Astrocyte of the cerebellum (primary cell): ENCODE results near the gene PALMD.
A peak's percentile ranks its signal among the peaks of the same experiment; 100 is the strongest.

ENCODE experiments used
- DNase-seq: peaks from one replicate; pipeline ENCODE4 v3.0.0-alpha.2; 2011; ENCODE audit warnings: low read depth
- H3K4me3 ChIP-seq: 2 replicates; pipeline ENCODE4 v1.5.1; 2011; ENCODE audit warnings: mild to moderate bottlenecking, low read depth, low read length, moderate library complexity
- in situ Hi-C: cut with HindIII; loops from 2 replicates; pipeline ENCODE4 v1.10.0; 2017; ENCODE audit warnings: low sequenced_read_pairs
- TF ChIP-seq, protein P1 (sequence below): IDR thresholded peaks from 2 replicates; pipeline ENCODE4 v1.5.1; 2012; ENCODE audit warnings: low read length, low read depth, moderate library complexity, mild to moderate bottlenecking; ENCODE audit errors: missing control alignments

Gene PALMD, protein sequence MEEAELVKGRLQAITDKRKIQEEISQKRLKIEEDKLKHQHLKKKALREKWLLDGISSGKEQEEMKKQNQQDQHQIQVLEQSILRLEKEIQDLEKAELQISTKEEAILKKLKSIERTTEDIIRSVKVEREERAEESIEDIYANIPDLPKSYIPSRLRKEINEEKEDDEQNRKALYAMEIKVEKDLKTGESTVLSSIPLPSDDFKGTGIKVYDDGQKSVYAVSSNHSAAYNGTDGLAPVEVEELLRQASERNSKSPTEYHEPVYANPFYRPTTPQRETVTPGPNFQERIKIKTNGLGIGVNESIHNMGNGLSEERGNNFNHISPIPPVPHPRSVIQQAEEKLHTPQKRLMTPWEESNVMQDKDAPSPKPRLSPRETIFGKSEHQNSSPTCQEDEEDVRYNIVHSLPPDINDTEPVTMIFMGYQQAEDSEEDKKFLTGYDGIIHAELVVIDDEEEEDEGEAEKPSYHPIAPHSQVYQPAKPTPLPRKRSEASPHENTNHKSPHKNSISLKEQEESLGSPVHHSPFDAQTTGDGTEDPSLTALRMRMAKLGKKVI

DNA sequence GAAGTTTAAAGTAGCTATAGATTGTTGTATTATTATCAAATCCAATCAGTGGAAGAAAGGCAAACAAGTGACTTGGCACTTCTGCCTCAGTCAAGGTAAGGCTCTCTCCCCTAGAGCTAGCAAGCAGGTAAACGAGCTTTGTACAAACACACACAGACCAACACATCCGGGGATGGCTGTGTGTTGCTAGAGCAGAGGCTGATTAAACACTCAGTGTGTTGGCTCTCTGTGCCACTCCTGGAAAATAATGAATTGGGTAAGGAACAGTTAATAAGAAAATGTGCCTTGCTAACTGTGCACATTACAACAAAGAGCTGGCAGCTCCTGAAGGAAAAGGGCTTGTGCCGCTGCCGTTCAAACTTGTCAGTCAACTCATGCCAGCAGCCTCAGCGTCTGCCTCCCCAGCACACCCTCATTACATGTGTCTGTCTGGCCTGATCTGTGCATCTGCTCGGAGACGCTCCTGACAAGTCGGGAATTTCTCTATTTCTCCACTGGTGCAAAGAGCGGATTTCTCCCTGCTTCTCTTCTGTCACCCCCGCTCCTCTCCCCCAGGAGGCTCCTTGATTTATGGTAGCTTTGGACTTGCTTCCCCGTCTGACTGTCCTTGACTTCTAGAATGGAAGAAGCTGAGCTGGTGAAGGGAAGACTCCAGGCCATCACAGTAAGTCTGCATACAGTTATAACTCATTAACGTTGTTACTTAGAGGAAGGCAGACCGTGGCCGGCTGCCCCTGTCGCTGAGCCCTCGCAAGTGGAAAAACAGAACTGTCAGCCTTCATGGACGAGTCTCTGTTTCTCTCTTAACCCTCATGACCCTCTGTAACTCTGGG, at the start of gene PALMD:
Gene PALMD (plus strand): TSS at position 415 of the 833 bp plus-strand sequence. CDS start 205 bp downstream, at position 620.
- DNase-seq: no peak
- in situ Hi-C loops: no loop called here
- peak within 1 kb of the TSS; percentile 4 for H3K4me3 ChIP-seq
- TF ChIP-seq, protein P1, sequence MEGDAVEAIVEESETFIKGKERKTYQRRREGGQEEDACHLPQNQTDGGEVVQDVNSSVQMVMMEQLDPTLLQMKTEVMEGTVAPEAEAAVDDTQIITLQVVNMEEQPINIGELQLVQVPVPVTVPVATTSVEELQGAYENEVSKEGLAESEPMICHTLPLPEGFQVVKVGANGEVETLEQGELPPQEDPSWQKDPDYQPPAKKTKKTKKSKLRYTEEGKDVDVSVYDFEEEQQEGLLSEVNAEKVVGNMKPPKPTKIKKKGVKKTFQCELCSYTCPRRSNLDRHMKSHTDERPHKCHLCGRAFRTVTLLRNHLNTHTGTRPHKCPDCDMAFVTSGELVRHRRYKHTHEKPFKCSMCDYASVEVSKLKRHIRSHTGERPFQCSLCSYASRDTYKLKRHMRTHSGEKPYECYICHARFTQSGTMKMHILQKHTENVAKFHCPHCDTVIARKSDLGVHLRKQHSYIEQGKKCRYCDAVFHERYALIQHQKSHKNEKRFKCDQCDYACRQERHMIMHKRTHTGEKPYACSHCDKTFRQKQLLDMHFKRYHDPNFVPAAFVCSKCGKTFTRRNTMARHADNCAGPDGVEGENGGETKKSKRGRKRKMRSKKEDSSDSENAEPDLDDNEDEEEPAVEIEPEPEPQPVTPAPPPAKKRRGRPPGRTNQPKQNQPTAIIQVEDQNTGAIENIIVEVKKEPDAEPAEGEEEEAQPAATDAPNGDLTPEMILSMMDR: no peak

DNA sequence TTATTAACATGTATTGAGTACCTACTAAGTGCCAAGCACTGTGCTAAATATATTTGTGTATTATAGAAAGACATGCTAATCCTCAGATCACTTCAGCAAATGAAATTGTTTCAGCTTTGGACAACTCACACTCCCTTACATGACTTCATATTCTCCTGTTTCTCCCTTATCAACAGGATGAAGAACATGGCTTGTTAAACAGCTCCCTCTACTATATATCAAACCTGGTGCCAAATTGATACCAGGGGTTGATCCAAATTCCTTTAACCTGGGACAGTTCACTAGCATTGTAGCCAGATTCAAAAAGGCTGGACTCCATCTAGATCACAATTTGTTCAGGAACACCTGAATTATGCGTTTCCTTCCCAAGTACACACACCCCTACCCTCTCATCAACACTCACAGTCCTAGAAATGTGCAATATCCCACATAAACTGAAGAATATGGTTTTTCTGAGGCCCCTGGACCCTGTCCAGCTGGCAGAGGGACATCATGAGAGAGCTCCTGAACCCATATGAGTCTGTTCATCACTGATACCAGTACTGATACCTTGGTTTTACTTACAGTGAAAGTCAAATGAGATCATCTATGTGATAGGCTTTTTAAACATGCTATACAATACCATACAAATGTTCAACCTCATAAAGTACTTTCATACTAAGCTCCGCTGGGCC, 47.0 kb upstream of the PALMD start:
- in situ Hi-C loops: no loop called here
- no peak for DNase-seq
- TF ChIP-seq, protein P1: no peak
- no peak overlapping the region for H3K4me3 ChIP-seq

DNA sequence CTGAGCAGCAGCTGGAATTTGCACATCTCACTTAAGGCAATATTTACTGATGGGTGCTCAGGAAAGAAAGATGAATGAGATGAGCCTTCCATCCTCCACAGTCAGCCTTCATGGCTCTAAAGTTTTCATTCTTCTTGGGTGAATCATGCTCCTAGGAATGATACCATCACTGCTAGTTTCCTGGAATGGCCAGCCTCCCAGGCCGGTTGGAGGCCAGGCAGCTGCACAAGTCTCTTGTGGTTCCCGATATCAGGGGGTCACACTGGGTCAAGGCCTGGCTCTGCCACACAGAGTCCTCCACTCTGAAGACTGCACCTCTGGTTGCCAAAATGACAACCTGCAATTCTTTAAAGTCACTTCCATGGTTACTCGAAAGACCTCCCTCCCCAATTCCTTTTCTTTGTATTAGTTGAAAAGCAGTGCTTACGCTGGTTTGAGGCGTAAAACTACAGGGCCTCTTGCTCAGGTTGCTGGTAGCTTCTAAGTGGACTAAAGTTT, 46.2 kb upstream of the PALMD start:
- TF ChIP-seq, protein P1: no peak
- no peak overlapping the region for H3K4me3 ChIP-seq
- DNase-seq: peak; percentile 83
- in situ Hi-C loops: no loop called here

DNA sequence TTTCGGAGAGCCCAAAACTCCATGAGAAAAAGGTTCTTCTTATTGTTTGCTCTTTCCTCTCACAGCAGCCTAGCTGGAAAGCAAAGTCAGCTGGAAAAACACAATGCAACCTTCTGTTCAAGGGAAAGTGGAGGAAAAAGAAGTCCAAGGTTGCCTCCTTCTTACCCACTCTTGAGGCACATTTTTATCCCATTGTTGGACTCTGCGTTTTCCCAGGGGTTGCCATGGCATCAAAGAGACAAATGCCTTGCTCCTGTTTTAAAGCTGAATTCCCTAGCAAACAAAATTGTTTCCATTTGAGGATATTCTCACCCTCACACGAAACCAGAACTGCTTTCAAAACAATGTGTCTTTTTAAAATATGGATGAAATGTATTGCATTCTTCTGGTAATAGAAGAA, 45.1 kb upstream of the PALMD start:
- no peak for DNase-seq
- in situ Hi-C loops: no loop called here
- H3K4me3 ChIP-seq: no peak overlapping the region
- TF ChIP-seq, protein P1: no peak

DNA sequence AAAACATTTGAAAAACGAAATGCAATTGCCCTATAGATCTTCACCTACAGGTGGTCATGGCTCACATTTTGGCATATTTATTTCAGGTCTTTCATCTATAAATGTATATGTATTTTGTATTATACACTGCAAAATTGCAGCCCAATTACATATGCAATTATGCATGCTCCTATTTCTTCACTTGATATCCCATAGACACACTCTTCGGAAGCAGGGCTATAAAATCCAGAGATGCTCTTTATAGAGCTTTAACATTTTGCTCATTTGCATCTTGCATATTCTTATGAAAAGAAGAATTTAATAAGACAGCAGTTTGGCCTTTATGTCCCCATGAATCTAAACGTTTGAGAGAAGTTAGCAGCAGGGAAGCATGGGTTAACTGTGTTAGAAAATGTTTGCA, 44.7 kb upstream of the PALMD start:
- TF ChIP-seq, protein P1: no peak
- in situ Hi-C loops: no loop called here
- H3K4me3 ChIP-seq: no peak overlapping the region
- no peak for DNase-seq
